Dendritic cell treated with granulocyte-macrophage colony-stimulating factor and Interleukin-4, amounts not matched to agents 40 ng/mL and 50 ng/mL, for 4 days (primary cell): ENCODE data around the gene MTX3.

Experiments
- H3K27ac Mint-ChIP-seq: one replicate; pipeline ENCODE4 v1.8.0; 2022; ENCODE audit warnings: mild to moderate bottlenecking, mixed read lengths
- H3K27me3 Mint-ChIP-seq: one replicate; pipeline ENCODE4 v1.8.0; 2022; ENCODE audit warnings: mild to moderate bottlenecking, mixed read lengths
- H3K36me3 Mint-ChIP-seq: one replicate; pipeline ENCODE4 v1.8.0; 2022; ENCODE audit warnings: low read depth, mixed read lengths
- H3K4me1 Mint-ChIP-seq: one replicate; pipeline ENCODE4 v1.8.0; 2022; ENCODE audit warnings: low read depth, mixed read lengths
- H3K4me3 Mint-ChIP-seq: one replicate; pipeline ENCODE4 v1.8.0; 2022; ENCODE audit warnings: mild to moderate bottlenecking, moderate library complexity, mixed read lengths
- H3K9me3 Mint-ChIP-seq: one replicate; pipeline ENCODE4 v1.8.0; 2022; ENCODE audit warnings: mixed read lengths
- intact Hi-C: fragments of 100-400 bp; cut with micrococcal nuclease; formaldehyde crosslinking; loops from one replicate; pipeline ENCODE4 v1.15.0; 2022

The MTX3 gene

DNA sequence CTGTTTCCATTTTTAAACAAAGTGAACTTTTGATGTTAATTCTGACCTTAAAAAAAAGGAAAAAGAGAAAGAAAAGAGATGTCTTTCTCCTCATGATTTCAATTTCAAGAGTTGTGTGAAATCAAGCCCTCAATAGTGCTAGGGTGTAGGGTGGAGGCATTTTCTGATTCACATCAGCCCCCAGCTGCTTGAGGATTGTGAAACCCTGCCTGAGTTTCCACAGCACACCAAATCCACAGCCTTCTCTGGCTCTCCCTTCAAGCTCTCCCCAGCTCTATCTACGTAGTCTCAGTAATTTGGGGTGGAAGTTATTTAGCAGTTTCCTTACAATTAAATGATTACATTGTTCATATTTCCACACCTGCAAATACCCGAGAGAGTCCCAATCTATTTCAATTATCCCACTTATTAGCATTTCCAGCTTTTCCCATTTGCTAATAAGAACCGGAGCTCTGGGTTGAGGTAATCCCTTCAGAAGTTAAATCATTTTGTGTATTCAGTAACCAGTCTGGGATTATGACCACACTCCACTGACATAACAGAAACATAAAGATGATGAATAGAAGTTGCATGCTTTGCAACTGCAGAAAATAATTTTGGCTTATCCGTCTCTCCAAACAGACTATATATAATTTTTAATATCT lies 54.9 kb downstream of the MTX3 start:
- Mint-ChIP-seq H3K27me3 (no peaks in the 10 kb centered on the region), H3K4me1 (no peaks in the 10 kb centered on the region), H3K9me3 (no peaks in the 10 kb centered on the region), H3K36me3 (no peaks in the 10 kb centered on the region), H3K27ac (no peak overlapping the region), H3K4me3 (no peak overlapping the region)
- intact Hi-C loops: no loop called here

DNA sequence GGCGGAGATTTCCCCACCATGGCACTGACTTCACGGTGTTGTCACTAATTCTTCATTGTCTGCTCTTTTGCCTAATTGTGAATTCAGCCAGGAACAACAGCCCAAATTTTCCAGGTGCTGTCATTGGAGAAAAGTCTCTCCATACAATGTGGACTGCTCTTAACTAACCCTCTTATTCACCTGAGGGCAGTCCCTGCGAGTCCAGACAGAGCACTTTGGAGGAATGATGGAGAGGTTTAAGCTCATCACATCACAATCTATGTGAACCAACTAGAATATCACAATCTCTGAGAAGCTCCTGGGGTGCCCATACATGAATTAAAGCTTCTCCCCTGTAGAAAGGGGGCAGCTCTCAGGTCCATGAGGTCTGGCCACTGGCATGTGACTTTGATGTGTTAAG lies 56.4 kb downstream of the MTX3 start:
- Mint-ChIP-seq H3K27me3 (no peaks in the 10 kb centered on the region), H3K36me3 (no peaks in the 10 kb centered on the region), H3K4me1 (no peaks in the 10 kb centered on the region), H3K4me3 (no peak overlapping the region), H3K9me3 (no peaks in the 10 kb centered on the region), H3K27ac (no peak overlapping the region)
- intact Hi-C loops: no loop called here

DNA sequence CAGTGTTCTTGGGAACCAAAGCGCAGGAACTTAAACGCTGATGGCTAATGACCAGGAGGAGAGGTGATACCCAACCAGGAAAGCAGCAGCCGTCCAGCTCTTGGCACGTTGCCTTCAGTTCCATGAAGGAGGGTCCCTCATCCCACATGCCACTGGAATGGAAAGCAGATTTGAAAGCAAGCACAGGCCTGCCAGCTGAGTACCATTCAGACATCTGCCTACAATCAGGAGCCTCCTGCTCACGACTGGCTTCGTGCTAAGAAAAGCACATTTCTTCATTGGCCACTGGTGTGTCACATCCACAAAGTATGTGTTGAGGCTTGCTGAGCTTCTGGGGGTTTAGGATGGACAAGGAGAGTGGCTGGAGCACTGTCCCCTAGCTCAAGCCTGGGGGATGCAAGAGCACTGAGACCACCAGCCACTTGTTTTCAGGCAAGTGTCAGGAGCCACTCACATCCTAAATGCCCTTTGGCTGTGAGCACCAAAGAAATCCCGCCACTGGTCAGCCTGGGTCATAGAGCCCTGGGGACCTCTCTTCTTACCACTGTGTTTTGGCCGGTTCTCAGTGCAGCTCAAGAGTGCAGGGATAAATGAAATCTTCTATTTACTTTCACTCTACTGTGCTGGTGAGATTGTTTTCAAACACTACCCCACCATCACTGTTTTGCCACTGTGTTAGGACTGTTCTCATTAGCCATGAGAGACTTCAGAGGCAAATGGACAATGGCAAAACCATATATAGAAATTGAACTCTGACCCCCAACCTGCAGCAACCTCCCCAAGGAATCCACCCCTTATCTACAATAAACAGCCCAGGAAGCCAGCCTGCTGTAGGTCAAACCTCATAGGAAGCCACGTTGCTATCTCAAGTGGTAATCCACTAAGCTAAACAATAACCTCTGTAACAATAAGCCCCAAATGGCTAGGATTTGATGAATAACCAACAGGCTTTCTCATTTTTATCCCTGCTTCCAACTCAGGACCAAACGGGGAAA lies 58.3 kb downstream of the MTX3 start:
- H3K4me3 Mint-ChIP-seq: no peak overlapping the region
- no peaks in the 10 kb centered on the region for H3K9me3 Mint-ChIP-seq
- H3K36me3 Mint-ChIP-seq: no peaks in the 10 kb centered on the region
- H3K27me3 Mint-ChIP-seq: no peaks in the 10 kb centered on the region
- intact Hi-C loops: no loop called here
- H3K27ac Mint-ChIP-seq: no peak overlapping the region
- H3K4me1 Mint-ChIP-seq: no peaks in the 10 kb centered on the region

DNA sequence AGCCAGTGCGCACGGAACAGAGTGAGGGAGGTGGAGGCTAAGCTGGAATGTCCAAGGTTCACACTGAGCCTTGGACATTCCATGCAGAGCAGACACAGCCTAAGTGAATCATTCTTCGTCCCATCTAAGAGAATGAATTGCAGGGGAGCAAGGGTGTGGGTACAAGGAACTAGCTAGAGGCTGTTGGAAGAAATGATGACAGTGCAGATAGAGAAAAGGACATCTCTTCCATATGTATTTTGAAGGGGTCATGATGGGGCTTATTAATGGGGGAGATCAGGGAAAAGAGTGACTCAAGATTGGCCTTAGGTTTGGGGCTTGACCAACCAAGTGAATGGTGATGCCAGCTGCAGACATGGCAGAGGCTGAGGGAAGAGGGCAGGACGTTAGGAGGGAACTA lies 59.2 kb downstream of the MTX3 start:
- intact Hi-C loops: no loop called here
- Mint-ChIP-seq H3K27ac (no peak overlapping the region), H3K27me3 (no peaks in the 10 kb centered on the region), H3K9me3 (no peaks in the 10 kb centered on the region), H3K36me3 (no peaks in the 10 kb centered on the region), H3K4me1 (no peaks in the 10 kb centered on the region), H3K4me3 (no peak overlapping the region)

DNA sequence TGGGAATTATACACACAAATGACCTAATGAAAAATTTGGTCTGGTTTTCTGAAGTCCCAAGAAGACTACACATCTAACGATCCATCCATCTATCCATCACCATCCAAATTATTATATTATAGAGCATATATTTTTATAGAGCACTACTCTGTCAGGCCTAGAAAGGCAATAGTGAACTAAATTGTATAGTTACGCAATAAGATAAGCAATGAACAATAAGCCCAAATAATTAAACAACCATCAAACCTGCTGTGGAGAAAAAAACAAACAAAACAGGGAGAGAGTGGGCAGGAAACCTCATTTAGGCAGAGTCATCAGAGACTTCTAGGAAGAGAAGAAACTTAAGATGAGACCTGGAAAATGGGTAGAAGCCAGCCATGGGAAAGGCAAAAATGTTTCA lies 59.7 kb downstream of the MTX3 start:
- Mint-ChIP-seq H3K36me3 (no peaks in the 10 kb centered on the region), H3K9me3 (no peaks in the 10 kb centered on the region), H3K27me3 (no peaks in the 10 kb centered on the region), H3K4me1 (no peaks in the 10 kb centered on the region), H3K4me3 (no peak overlapping the region), H3K27ac (no peak overlapping the region)
- intact Hi-C loops: no loop called here

DNA sequence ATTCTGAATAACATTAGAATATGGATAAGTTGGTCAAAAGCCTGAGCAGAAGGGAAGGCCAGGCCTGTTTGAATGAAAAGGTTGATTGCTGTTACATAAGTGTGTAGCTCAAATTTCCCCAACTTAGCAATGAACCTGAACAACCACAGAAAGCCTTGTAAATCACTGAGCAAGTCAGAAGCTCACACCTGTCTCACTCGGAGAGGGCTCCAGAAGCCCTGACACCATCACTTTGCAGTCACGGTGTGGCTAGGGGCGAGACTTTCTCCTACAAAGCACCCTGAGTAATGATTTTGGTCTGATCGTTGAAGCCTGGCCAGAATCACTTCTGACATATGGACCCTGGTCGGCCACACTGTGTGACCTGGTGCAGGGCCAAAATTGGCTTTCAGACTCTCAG lies 62.0 kb downstream of the MTX3 start:
- Mint-ChIP-seq H3K9me3 (no peaks in the 10 kb centered on the region), H3K36me3 (no peaks in the 10 kb centered on the region), H3K4me3 (no peak overlapping the region), H3K27ac (no peak overlapping the region), H3K27me3 (peaks cover 8% of the 10 kb centered on the region), H3K4me1 (no peaks in the 10 kb centered on the region)
- intact Hi-C loops: no loop called here
